IgD-negative memory B cell (primary cell): ENCODE data around the gene ABHD4. TPM values are rescaled to one million over a fixed set of nuclear protein-coding genes. Genes with fewer than 3 reads are reported as not detected.
A peak's percentile ranks its signal among the peaks of the same experiment; 100 is the strongest.
"Not testable (repeated sequence)": the region's sequence is repeated elsewhere in the genome, so short reads cannot be mapped to it uniquely, and the experiment has no call there.

ENCODE experiments used
- H3K27ac Mint-ChIP-seq, 3 donors: one replicate each; pipeline ENCODE4 v1.8.0; 2020 to 2022; ENCODE audit warnings: mild to moderate bottlenecking in 3 of 3, mixed read lengths in 3 of 3, moderate library complexity in 1 of 3
- H3K27me3 Mint-ChIP-seq: one replicate; pipeline ENCODE4 v1.8.0; 2021; ENCODE audit warnings: mixed read lengths
- H3K36me3 Mint-ChIP-seq: one replicate; pipeline ENCODE4 v1.8.0; 2020; ENCODE audit warnings: mild to moderate bottlenecking, mixed read lengths
- H3K4me1 Mint-ChIP-seq, 3 donors: one replicate each; pipeline ENCODE4 v1.8.0; 2020 to 2022; ENCODE audit warnings: mixed read lengths in 3 of 3, mild to moderate bottlenecking in 1 of 3
- H3K4me3 Mint-ChIP-seq, 4 donors: one replicate each; pipeline ENCODE4 v1.8.0; 2020 to 2022; ENCODE audit warnings: mild to moderate bottlenecking in 4 of 4, mixed read lengths in 4 of 4, moderate library complexity in 3 of 4
- H3K9me3 Mint-ChIP-seq, 3 donors: one replicate each; pipeline ENCODE4 v1.8.0; 2020 to 2021; ENCODE audit warnings: mixed read lengths in 3 of 3, mild to moderate bottlenecking in 1 of 3
- polyA plus RNA-seq: library from polyadenylated mRNA; unstranded; fragments of 300-500 nt; fragmentation: Illumina TruSeq; gene quantifications from one replicate; pipeline ENCODE4 v1.2.3, GENCODE V29; 2021

The ABHD4 gene
- 9.0 TPM for polyA plus RNA-seq

DNA sequence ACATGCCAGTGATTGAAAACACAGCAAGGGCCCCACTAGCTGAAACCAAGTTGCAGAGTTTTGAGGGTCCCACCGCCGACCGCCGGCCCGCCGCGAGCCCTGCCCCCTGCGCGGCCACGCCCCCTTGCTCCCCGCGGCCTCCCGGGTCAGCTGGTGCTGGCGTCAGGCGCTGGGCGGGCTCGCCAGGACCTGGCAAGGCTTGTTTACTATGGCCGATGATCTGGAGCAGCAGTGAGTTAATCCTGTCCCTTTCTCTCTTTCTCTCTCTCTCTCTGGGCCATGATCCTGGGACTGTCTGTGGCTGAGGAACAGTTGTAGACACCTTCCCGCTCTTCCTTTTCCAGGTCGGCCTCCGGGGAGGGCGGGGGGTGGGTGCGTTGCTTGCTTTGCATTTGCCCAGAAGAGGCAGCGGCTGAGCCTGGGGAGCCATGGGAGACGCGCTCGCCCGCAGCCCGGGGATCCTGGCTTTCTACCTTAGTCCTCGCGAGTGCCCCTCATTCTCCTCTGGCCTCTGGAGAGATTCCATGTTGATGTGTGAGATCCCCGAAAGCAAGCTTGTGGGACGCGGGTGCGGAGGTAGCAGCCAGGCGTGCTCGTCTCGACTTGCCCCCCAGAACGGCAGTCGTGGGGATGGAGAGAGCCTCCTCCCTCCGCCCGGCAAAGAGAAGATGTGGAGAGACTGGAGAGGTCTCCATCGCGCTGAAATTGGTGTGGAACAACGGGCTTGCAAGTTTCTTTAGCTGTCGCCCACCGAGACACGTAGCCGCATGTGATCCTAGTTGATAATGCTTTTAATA, at the start of gene ABHD4:
TSS of gene ABHD4 (plus strand) at position 202 of the 797 bp plus-strand sequence. CDS start at position 209, 7 bp downstream.
- Mint-ChIP-seq H3K36me3 (peaks cover 3% of the 10 kb centered on the region), H3K4me3 (peak within 1 kb of the TSS; percentile 95 to 98 (median 98)), H3K4me1 (peaks cover 12 to 18% (median 17%) of the 10 kb centered on the region in 3 donors), H3K27ac (peak within 1 kb of the TSS; percentile 85 to 91 (median 91)), H3K9me3 (no peaks in the 10 kb centered on the region), H3K27me3 (no peaks in the 10 kb centered on the region)

- H3K4me1 Mint-ChIP-seq: peaks cover 48 to 62% (median 49%) of the 10 kb centered on the region in 3 donors
- no peaks in the 10 kb centered on the region for H3K36me3 Mint-ChIP-seq
- H3K27ac Mint-ChIP-seq: peak overlapping the region; percentile 81 to 95 (median 94)
Observed at GRCh38 chr14:22549324-22549962, 48.7 kb upstream of the ABHD4 start.

GRCh38 chr14:22549981-22550673, 48.0 kb upstream of the ABHD4 start:
- Mint-ChIP-seq H3K27ac (peak overlapping the region; percentile 81 to 95 (median 94)), H3K4me1 (peaks cover 43 to 60% (median 50%) of the 10 kb centered on the region in 3 donors), H3K9me3 (no peaks in the 10 kb centered on the region), H3K27me3 (peaks cover 2% of the 10 kb centered on the region), H3K4me3 (peak overlapping the region; percentile 30 to 83 (median 62)), H3K36me3 (no peaks in the 10 kb centered on the region)

More at GRCh38 chr14:22549324-22549962, 48.7 kb upstream of the ABHD4 start:
- peak overlapping the region in 3 of 4 donors; percentile 16 to 83 (median 67) for H3K4me3 Mint-ChIP-seq
- H3K9me3 Mint-ChIP-seq: no peaks in the 10 kb centered on the region
- H3K27me3 Mint-ChIP-seq: peaks cover 2% of the 10 kb centered on the region

GRCh38 chr14:22551605-22551997, 46.5 kb upstream of the ABHD4 start:
- peak overlapping the region; percentile 81 to 95 (median 81) for H3K27ac Mint-ChIP-seq
- H3K4me1 Mint-ChIP-seq: peaks cover 54 to 70% (median 61%) of the 10 kb centered on the region in 3 donors
- H3K9me3 Mint-ChIP-seq: peaks cover 0 to 1% (median 0%) of the 10 kb centered on the region in 3 donors
- peaks cover 2% of the 10 kb centered on the region for H3K27me3 Mint-ChIP-seq
- H3K4me3 Mint-ChIP-seq: peak overlapping the region; percentile 19 to 65 (median 49)
- H3K36me3 Mint-ChIP-seq: no peaks in the 10 kb centered on the region

GRCh38 chr14:22552001-22552826, 45.9 kb upstream of the ABHD4 start:
- peaks cover 0 to 1% (median 0%) of the 10 kb centered on the region in 3 donors for H3K9me3 Mint-ChIP-seq
- H3K27ac Mint-ChIP-seq: peak overlapping the region; percentile 81 to 95 (median 93)
- peaks cover 2% of the 10 kb centered on the region for H3K27me3 Mint-ChIP-seq
- no peaks in the 10 kb centered on the region for H3K36me3 Mint-ChIP-seq
- H3K4me3 Mint-ChIP-seq: peak overlapping the region in 2 of 4 donors; percentile 41 to 65
- H3K4me1 Mint-ChIP-seq: peaks cover 60 to 71% (median 61%) of the 10 kb centered on the region in 3 donors

DNA sequence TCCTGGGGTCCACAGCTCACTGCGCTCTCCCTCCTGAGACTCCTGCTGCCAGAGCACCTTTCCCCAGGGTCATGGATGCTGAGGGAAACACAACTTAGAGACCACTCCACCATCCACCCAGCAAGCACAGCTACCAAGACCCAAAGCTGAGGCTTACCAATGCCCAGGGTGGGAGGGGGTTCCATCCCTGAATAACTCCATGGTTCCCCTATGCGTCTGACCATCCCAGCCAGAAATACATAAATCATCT, 45.3 kb upstream of the ABHD4 start:
- Mint-ChIP-seq H3K9me3 (peaks cover 0 to 1% (median 0%) of the 10 kb centered on the region in 3 donors), H3K36me3 (no peaks in the 10 kb centered on the region), H3K27ac (peak overlapping the region; percentile 2 to 93 (median 73)), H3K27me3 (peaks cover 2% of the 10 kb centered on the region), H3K4me3 (peak overlapping the region in 1 of 4 donors; percentile 2), H3K4me1 (peaks cover 63 to 75% (median 65%) of the 10 kb centered on the region in 3 donors)

DNA sequence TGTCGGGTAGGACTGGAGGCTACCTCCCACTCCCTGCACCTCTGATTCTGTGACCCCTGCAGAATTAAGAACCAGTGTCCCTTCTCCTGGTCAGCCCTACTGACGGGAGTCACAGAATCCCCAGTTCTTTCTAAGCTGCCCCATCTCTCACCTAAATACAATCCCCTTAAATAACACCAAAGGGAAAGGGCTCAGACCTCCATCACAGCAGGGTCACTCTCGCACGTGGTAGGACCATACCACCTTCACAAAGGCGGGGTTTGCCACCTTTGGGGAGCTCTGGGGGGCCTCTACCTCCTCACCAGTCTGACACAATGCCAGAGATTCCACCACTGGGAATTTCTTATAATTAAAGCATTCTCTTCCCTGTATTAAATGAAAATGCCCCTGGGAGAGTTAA, 44.7 kb upstream of the ABHD4 start:
- H3K9me3 Mint-ChIP-seq: peaks cover 0 to 1% (median 0%) of the 10 kb centered on the region in 3 donors
- H3K4me1 Mint-ChIP-seq: peaks cover 58 to 76% (median 60%) of the 10 kb centered on the region in 3 donors
- H3K27me3 Mint-ChIP-seq: peaks cover 2% of the 10 kb centered on the region
- H3K27ac Mint-ChIP-seq: peak overlapping the region; percentile 93
- H3K4me3 Mint-ChIP-seq: peak overlapping the region in 2 of 4 donors; percentile 65 to 66
- H3K36me3 Mint-ChIP-seq: no peaks in the 10 kb centered on the region

DNA sequence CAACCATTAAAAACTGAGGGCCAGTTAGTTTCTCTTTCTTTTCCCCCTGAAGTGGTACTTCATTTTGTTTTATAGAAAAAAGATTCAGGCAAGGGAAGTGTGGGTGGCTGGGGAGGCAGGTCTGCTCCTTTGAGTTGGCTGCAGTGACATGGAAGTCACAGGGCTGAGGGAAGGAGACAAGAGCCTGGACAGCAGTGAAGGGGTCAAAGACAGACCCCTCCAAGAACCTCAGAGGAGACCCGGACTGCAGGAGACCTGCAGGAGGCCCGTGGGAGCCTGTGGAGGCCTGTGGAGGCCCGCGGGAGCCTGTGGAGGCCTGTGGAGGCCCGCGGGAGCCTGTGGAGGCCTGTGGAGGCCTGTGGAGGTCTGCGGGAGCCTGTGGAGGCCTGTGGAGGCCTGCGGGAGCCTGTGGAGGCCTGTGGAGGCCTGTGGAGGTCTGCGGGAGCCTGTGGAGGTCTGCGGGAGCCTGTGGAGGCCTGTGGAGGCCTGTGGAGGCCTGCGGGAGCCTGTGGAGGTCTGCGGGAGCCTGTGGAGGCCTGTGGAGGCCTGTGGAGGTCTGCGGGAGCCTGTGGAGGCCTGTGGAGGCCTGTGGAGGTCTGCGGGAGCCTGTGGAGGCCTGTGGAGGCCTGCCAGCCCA, 44.1 kb upstream of the ABHD4 start:
- H3K27me3 Mint-ChIP-seq, H3K9me3 Mint-ChIP-seq, H3K36me3 Mint-ChIP-seq: not testable (repeated sequence)
- H3K4me3 Mint-ChIP-seq: peak overlapping the region in 3 of 4 donors; percentile 52 to 66 (median 65)
- peaks cover 58 to 76% (median 60%) of the 10 kb centered on the region in 3 donors for H3K4me1 Mint-ChIP-seq
- peak overlapping the region; percentile 93 for H3K27ac Mint-ChIP-seq

GRCh38 chr14:22554498-22555383, 43.4 kb upstream of the ABHD4 start:
- Mint-ChIP-seq H3K27me3 (no peaks in the 10 kb centered on the region), H3K4me1 (peaks cover 52 to 71% (median 55%) of the 10 kb centered on the region in 3 donors), H3K4me3 (peak overlapping the region in 2 of 4 donors; percentile 3 to 87)

GRCh38 chr14:22555384-22556011, 42.6 kb upstream of the ABHD4 start:
- peak overlapping the region; percentile 99 to 100 (median 99) for H3K27ac Mint-ChIP-seq
- H3K4me3 Mint-ChIP-seq: peak overlapping the region; percentile 46 to 95 (median 89)
- peaks cover 46 to 66% (median 47%) of the 10 kb centered on the region in 3 donors for H3K4me1 Mint-ChIP-seq
- no peaks in the 10 kb centered on the region for H3K36me3 Mint-ChIP-seq
- peaks cover 0 to 1% (median 0%) of the 10 kb centered on the region in 3 donors for H3K9me3 Mint-ChIP-seq
- H3K27me3 Mint-ChIP-seq: no peaks in the 10 kb centered on the region

More at GRCh38 chr14:22554498-22555383, 43.4 kb upstream of the ABHD4 start:
- H3K9me3 Mint-ChIP-seq: peaks cover 0 to 1% (median 0%) of the 10 kb centered on the region in 3 donors
- no peaks in the 10 kb centered on the region for H3K36me3 Mint-ChIP-seq
- peak overlapping the region; percentile 99 to 100 (median 99) for H3K27ac Mint-ChIP-seq

DNA sequence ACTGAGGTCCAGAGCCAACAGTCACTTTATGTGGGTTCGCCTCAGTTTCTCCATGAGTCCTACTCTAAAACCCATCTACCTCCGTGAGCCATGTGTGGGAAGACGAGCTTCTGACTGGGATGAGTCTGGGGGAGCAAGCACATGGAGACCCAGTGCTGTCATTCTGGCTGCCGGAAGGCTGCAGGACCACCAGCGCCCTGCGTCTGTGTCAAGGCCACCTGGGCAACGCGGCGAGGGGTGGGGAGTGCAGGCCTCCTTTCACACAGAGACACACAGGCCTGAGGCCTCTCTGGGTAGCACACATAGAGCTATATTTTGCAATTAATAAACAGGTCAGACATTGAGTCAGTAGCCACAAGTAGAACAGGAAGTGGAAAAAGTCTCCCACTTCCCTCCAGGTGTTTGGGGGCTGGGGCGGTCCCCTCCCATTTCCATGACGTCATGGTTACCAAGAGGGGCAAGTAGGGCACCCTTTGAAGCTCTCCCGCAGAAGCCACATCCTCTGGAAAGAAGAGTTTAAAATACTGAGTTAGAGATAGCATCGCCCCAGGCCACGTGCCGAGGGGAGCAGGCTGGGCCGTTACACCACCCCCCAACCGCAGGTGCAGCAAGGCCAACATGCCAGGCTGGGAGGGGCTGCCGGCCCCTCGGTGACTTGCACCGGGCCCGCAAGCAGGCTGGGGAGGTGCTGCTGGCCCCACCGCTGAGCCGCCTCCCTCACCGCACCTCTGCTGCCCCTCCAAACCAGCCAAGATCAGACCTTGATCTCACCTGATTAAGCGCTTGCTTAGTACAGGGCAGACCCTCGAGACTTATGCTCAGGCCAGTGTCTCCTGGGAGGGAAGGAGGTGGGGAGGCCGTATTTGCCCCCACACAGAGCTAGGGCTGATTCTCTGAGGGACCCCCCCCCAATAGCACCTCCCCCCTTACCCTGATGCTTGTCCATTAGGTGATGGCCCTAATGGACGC, 41.8 kb upstream of the ABHD4 start:
- Mint-ChIP-seq H3K4me1 (peaks cover 41 to 62% (median 44%) of the 10 kb centered on the region in 3 donors), H3K4me3 (peak overlapping the region; percentile 82 to 95 (median 89)), H3K27ac (peak overlapping the region; percentile 99 to 100 (median 99)), H3K27me3 (no peaks in the 10 kb centered on the region), H3K36me3 (no peaks in the 10 kb centered on the region), H3K9me3 (peaks cover 0 to 1% (median 0%) of the 10 kb centered on the region in 3 donors)
